Hematopoietic multipotent progenitor cell (in vitro differentiated cells): ENCODE results near the gene AKR7A2. TPM values are rescaled to one million over a fixed set of nuclear protein-coding genes. Genes with fewer than 3 reads are reported as not detected.
"Not testable (repeated sequence)": the region's sequence is repeated elsewhere in the genome, so short reads cannot be mapped to it uniquely, and the experiment has no call there.

ENCODE experiments used
- DNase-seq, 3 donors: peaks; one replicate each; pipeline ENCODE4 v3.0.0-alpha.2; 2011 to 2015; ENCODE audit warnings: low read depth in 2 of 3, low spot score in 2 of 3
- small RNA-seq: library from RNA; depleted of rRNA; stranded (forward); fragments of <200 nt; gene quantifications from one replicate; pipeline ENCODE3, GENCODE V24; 2012
- total RNA-seq: library from RNA; depleted of rRNA; stranded (reverse); fragments of >200 nt; gene quantifications from one replicate; pipeline ENCODE4 v1.2.3, GENCODE V29; 2012

The AKR7A2 gene
- total RNA-seq, 1 donor: 66.0 TPM

GRCh38 chr1:19269427-19270342 lies 42.3 kb downstream of the AKR7A2 start:
- DNase-seq: not testable (repeated sequence)

DNA sequence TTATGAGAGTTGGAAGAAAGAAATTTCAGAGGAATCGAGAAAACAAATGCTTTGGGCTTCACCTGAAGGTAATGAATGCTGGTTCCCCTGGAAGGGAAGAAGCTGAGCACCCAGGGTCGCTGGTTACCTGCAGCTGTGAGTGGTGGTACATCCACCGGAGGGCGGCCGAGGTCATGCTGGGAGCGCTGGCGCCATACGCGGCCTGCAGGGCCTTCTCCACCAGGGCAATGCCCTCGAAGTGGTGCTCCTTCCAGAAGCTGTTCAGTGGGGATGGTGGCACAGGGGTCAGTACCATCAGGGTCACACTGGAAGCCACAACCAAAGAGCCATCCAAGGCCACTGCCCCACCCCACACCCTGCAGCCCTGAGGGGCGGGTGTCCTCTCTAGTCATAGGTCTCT lies 43.5 kb downstream of the AKR7A2 start:
- DNase-seq: no peak

DNA sequence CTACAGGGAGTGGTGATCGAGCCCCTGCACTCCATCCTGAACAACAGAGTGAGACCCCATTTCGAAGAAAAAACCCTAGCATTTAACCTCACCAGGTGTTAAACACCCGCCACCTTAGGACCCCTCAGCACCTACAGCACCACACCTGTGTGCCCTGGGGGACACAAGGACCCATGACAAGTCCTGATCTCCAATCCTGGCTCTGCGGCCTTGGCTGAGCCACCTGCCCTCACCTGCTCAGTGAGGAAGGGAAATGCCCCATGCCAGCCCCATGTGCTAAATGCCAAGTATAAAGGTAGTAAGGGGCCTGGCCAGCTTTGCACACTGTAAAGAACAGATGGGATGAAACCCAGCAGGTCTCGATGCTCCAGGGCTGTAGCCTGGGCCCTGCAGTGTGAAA lies 49.2 kb downstream of the AKR7A2 start:
- DNase-seq: no peak

- DNase-seq: no peak
These were observed 49.9 kb downstream of the AKR7A2 start for GRCh38 chr1:19262047-19262446.

DNA sequence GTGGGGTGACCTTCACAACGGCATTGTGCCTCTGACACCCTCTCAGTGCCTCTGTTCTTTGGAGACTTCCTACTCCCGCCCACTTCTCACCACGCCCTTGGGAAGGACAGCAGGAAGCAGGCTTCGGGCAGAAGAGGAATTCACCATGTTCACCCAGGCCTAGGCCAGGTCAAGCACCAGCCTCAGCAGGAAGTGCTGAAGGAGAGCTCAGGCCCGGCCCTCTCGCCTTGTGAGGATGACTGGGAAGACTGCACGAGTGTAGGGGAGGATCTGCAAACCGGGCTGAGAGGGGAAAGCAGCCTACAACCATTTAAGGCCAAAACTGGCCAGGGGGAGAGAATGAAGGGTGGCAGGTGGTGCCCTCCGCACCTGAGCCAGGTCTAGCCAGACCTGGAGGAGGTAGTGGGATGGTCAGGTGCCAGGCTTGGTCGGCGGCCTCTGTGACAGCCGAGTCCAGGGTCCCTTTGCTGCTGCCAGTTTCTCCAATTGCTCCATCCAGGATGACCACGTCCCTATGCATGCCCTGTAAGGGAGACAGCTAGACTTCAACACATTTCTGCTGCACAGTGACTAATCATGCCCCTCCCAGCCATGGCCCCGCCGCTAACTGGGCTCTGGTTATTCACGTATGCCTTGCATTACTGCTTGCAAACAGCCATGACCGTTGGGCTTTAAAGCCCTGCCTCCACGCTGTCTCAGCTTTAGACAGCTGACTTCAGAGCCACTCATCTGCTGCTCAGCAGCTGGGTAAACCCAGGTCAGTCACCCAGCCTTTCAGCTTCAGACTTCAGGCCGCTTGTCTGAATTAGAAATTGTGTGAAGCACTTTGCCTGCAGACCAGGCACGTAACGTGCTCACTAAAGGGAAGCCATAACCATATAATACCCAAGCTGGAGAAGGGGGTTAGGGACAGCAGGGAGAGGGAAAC lies 51.5 kb downstream of the AKR7A2 start:
- DNase-seq: no peak

GRCh38 chr1:19258353-19258752 lies 53.6 kb downstream of the AKR7A2 start:
- DNase-seq: no peak

DNA sequence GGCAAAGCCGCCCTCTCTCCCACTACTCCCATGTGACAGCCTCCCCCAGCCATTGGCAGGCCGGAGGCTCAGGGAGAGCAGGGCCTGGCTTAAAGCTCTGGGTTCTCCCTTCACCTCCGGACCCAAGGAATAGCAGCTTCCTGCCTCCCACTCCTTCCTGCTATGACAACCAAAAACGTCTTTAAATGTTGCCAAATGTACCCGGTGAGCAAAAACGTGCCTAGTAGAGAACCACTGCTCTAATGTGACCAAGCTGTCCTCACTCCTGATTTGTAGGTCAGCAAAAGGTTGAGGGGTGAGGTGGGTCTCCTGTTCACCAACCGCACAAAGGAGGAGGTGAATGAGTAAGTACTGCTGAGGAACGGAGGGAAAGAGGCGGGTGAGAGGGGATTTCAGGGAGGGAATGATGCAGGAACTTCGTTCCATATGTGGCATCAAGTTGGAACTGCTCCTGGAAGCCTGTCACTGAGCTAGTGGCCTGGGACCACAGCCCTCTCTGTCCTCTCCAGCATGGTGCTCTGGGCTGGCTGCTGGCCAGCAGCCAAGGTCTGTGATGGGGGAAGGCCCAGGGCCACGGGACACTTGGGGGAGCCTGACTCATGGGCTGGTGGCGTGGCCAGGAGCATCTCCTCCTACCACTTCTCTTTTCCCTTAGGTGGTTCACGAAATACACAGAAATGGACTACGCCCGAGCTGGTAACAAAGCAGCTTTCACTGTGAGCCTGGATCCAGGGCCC lies 54.6 kb downstream of the AKR7A2 start:
- DNase-seq: no peak

DNA sequence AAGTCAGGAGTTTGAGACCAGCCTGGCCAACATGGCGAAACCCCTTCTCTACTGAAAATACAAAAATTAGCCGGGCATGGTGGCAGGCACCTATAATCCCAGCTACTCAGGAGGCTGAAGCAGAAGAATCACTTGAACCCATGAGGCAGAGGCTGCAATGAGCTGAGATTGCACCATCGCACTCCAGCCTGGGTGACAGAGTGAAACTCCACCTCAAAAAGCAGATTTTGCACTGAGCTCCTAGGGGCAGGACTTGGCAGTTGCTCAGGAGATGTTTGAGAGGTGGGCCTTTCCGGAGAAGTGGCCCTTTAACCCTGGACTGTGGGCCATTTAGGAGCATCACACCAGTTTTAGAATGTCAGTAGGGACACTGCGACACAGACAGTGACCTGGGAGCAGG lies 55.6 kb downstream of the AKR7A2 start:
- DNase-seq: not testable (repeated sequence)

DNA sequence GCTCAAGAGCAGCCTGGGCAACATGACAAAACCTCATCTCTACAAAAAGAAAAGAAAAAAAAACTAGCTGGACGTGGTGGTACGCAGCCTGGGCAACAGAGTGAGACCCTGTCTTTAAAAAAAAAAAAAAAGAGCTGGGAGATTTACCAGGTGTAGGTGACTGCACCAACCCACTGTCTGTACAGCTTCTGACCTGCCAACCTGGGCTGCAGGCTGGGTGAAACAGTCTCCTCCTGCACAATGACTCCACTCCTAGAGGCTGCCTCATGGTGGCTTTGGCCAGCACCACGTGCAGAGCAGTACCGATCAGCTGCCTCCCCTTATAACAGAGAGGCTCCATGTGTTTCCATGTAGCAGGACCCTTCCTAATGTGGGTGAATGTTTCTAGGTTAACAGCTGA lies 56.7 kb downstream of the AKR7A2 start:
- no peak for DNase-seq

DNA sequence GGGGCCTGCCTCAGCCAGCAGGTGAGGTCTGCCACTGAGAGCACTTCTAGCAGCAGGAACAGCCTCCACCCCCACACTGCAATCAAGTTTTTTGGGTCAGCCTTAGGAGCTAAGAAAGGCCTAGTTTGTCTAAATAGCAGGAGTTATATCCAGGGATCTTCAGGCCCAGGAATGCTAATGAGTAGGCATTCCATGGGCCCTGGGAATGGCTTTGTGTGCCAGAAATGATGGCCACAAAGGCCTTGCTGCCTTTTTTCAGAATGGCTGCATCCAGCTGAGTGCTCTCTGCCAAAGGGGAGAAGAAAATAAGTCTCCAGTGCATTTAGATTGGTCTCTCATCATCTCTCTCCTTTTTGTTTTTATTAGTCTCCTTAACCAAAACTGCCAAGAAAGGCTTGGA lies 57.5 kb downstream of the AKR7A2 start:
- DNase-seq: no peak

Small RNA genes within 50 kb of the gene (small RNA-seq; reads per million reads assigned to genes)
- gene RNU6-1099P: not detected

Other genes with a start within 250 kb of the AKR7A2 start
- gene UBR4, start 101.9 kb downstream of the AKR7A2 start, total RNA-seq: 139 TPM
- 57.9 TPM for gene EMC1, start 60.6 kb downstream of the AKR7A2 start, total RNA-seq
- 21.0 TPM for gene MRTO4, start 60.3 kb downstream of the AKR7A2 start, total RNA-seq
- gene AKR7A3, start 23.4 kb downstream of the AKR7A2 start, total RNA-seq: 0.54 TPM
- gene SLC66A1, start 182 bp upstream of the AKR7A2 start, total RNA-seq: 21.5 TPM
- 102 TPM for gene CAPZB, start 173.4 kb upstream of the AKR7A2 start, total RNA-seq